ENCODE results near the gene CDIP1.

The CDIP1 gene

GRCh38 chr16:4556580-4556979 is 18.0 kb upstream of the CDIP1 start:
- Histone ChIP-seq H3K9me3 (ENCODE audit: insufficient read depth, low read length) (no peaks in the 10 kb centered on the region), H3K4me1 (ENCODE audit: insufficient read depth, insufficient read length) (peaks cover 8% of the 10 kb centered on the region), H3K27me3 (ENCODE audit: insufficient read depth, insufficient read length) (no peaks in the 10 kb centered on the region), H3K4me3 (ENCODE audit: insufficient read length, low read depth) (no peak overlapping the region), H3K36me3 (ENCODE audit: insufficient read depth, insufficient read length, low read length) (no peaks in the 10 kb centered on the region), H3K9ac (ENCODE audit: insufficient read length, low read depth) (peak overlapping the region; percentile 13)
- no peak for TF ChIP-seq ZNF274 (IDR thresholded peaks at IDR 0.05; ENCODE audit: low read depth, low read length)
- TF ChIP-seq YY1 (IDR thresholded peaks at IDR 0.05; ENCODE audit: insufficient read depth, insufficient read length): no peak
- no peak for TF ChIP-seq SUZ12 (IDR thresholded peaks at IDR 0.05; ENCODE audit: extremely low read depth, insufficient read depth, insufficient read length)
- DNase-seq (ENCODE audit: low read depth, low spot score): no peak

GRCh38 chr16:4556112-4556511 is 17.5 kb upstream of the CDIP1 start, which contains the start of gene C16orf96:
Gene C16orf96, plus strand, starts transcription at chr16:4556340. Its CDS starts 150 bp downstream, at chr16:4556490.
- Histone ChIP-seq H3K9me3 (ENCODE audit: insufficient read depth, low read length) (no peaks in the 10 kb centered on the region), H3K4me3 (ENCODE audit: insufficient read length, low read depth) (no peak within 1 kb of the TSS), H3K9ac (ENCODE audit: insufficient read length, low read depth) (peak within 1 kb of the TSS; percentile 13), H3K36me3 (ENCODE audit: insufficient read depth, insufficient read length, low read length) (no peaks in the 10 kb centered on the region), H3K27me3 (ENCODE audit: insufficient read depth, insufficient read length) (no peaks in the 10 kb centered on the region), H3K4me1 (ENCODE audit: insufficient read depth, insufficient read length) (peaks cover 4% of the 10 kb centered on the region)
- TF ChIP-seq YY1 (IDR thresholded peaks at IDR 0.05; ENCODE audit: insufficient read depth, insufficient read length): no peak
- TF ChIP-seq ZNF274 (IDR thresholded peaks at IDR 0.05; ENCODE audit: low read depth, low read length): no peak
- no peak for TF ChIP-seq SUZ12 (IDR thresholded peaks at IDR 0.05; ENCODE audit: extremely low read depth, insufficient read depth, insufficient read length)
- no peak for DNase-seq (ENCODE audit: low read depth, low spot score)

- Histone ChIP-seq H3K36me3 (ENCODE audit: insufficient read depth, insufficient read length, low read length) (no peaks in the 10 kb centered on the region), H3K9ac (ENCODE audit: insufficient read length, low read depth) (no peak overlapping the region), H3K4me3 (ENCODE audit: insufficient read length, low read depth) (no peak overlapping the region), H3K27me3 (ENCODE audit: insufficient read depth, insufficient read length) (no peaks in the 10 kb centered on the region), H3K9me3 (ENCODE audit: insufficient read depth, low read length) (no peaks in the 10 kb centered on the region), H3K4me1 (ENCODE audit: insufficient read depth, insufficient read length) (peaks cover 4% of the 10 kb centered on the region)
- DNase-seq (ENCODE audit: low read depth, low spot score): no peak
- TF ChIP-seq SUZ12 (IDR thresholded peaks at IDR 0.05; ENCODE audit: extremely low read depth, insufficient read depth, insufficient read length) (no peak), YY1 (IDR thresholded peaks at IDR 0.05; ENCODE audit: insufficient read depth, insufficient read length) (no peak), ZNF274 (IDR thresholded peaks at IDR 0.05; ENCODE audit: low read depth, low read length) (no peak)
Measured at GRCh38 chr16:4552541-4552940, 14.0 kb upstream of the CDIP1 start.

- no peaks in the 10 kb centered on the region for H3K9me3 ChIP-seq (ENCODE audit: insufficient read depth, low read length)
- no peak for DNase-seq (ENCODE audit: low read depth, low spot score)
- no peaks in the 10 kb centered on the region for H3K4me1 ChIP-seq (ENCODE audit: insufficient read depth, insufficient read length)
- no peak for TF ChIP-seq ZNF274 (IDR thresholded peaks at IDR 0.05; ENCODE audit: low read depth, low read length)
- no peak for TF ChIP-seq SUZ12 (IDR thresholded peaks at IDR 0.05; ENCODE audit: extremely low read depth, insufficient read depth, insufficient read length)
- TF ChIP-seq YY1 (IDR thresholded peaks at IDR 0.05; ENCODE audit: insufficient read depth, insufficient read length): no peak
- no peaks in the 10 kb centered on the region for H3K27me3 ChIP-seq (ENCODE audit: insufficient read depth, insufficient read length)
- no peaks in the 10 kb centered on the region for H3K36me3 ChIP-seq (ENCODE audit: insufficient read depth, insufficient read length, low read length)
- no peak overlapping the region for H3K4me3 ChIP-seq (ENCODE audit: insufficient read length, low read depth)
- H3K9ac ChIP-seq (ENCODE audit: insufficient read length, low read depth): no peak overlapping the region
Measured at GRCh38 chr16:4550591-4550990, 12.0 kb upstream of the CDIP1 start.

GRCh38 chr16:4548124-4548523 is 9.6 kb upstream of the CDIP1 start:
- DNase-seq (ENCODE audit: low read depth, low spot score): no peak
- TF ChIP-seq SUZ12 (IDR thresholded peaks at IDR 0.05; ENCODE audit: extremely low read depth, insufficient read depth, insufficient read length) (no peak), ZNF274 (IDR thresholded peaks at IDR 0.05; ENCODE audit: low read depth, low read length) (no peak), YY1 (IDR thresholded peaks at IDR 0.05; ENCODE audit: insufficient read depth, insufficient read length) (no peak)
- Histone ChIP-seq H3K9me3 (ENCODE audit: insufficient read depth, low read length) (no peaks in the 10 kb centered on the region), H3K4me3 (ENCODE audit: insufficient read length, low read depth) (no peak overlapping the region), H3K9ac (ENCODE audit: insufficient read length, low read depth) (no peak overlapping the region), H3K36me3 (ENCODE audit: insufficient read depth, insufficient read length, low read length) (no peaks in the 10 kb centered on the region), H3K27me3 (ENCODE audit: insufficient read depth, insufficient read length) (no peaks in the 10 kb centered on the region), H3K4me1 (ENCODE audit: insufficient read depth, insufficient read length) (no peaks in the 10 kb centered on the region)

- H3K4me1 ChIP-seq (ENCODE audit: insufficient read depth, insufficient read length): no peaks in the 10 kb centered on the region
- TF ChIP-seq SUZ12 (IDR thresholded peaks at IDR 0.05; ENCODE audit: extremely low read depth, insufficient read depth, insufficient read length) (no peak), ZNF274 (IDR thresholded peaks at IDR 0.05; ENCODE audit: low read depth, low read length) (no peak), YY1 (IDR thresholded peaks at IDR 0.05; ENCODE audit: insufficient read depth, insufficient read length) (no peak)
- no peaks in the 10 kb centered on the region for H3K36me3 ChIP-seq (ENCODE audit: insufficient read depth, insufficient read length, low read length)
- peaks cover 10% of the 10 kb centered on the region for H3K9me3 ChIP-seq (ENCODE audit: insufficient read depth, low read length)
- no peak for DNase-seq (ENCODE audit: low read depth, low spot score)
- H3K9ac ChIP-seq (ENCODE audit: insufficient read length, low read depth): no peak overlapping the region
- H3K4me3 ChIP-seq (ENCODE audit: insufficient read length, low read depth): no peak overlapping the region
- peaks cover 2% of the 10 kb centered on the region for H3K27me3 ChIP-seq (ENCODE audit: insufficient read depth, insufficient read length)
Measured at GRCh38 chr16:4544473-4544872, 5.9 kb upstream of the CDIP1 start.

- H3K36me3 ChIP-seq (ENCODE audit: insufficient read depth, insufficient read length, low read length): peaks cover 18% of the 10 kb centered on the region
- peaks cover 17% of the 10 kb centered on the region for H3K9me3 ChIP-seq (ENCODE audit: insufficient read depth, low read length)
- peaks cover 10% of the 10 kb centered on the region for H3K27me3 ChIP-seq (ENCODE audit: insufficient read depth, insufficient read length)
- TF ChIP-seq ZNF274 (IDR thresholded peaks at IDR 0.05; ENCODE audit: low read depth, low read length): no peak
- TF ChIP-seq SUZ12 (IDR thresholded peaks at IDR 0.05; ENCODE audit: extremely low read depth, insufficient read depth, insufficient read length): no peak
- no peak for TF ChIP-seq YY1 (IDR thresholded peaks at IDR 0.05; ENCODE audit: insufficient read depth, insufficient read length)
- H3K4me1 ChIP-seq (ENCODE audit: insufficient read depth, insufficient read length): peaks cover 7% of the 10 kb centered on the region
- DNase-seq (ENCODE audit: low read depth, low spot score): no peak
- H3K4me3 ChIP-seq (ENCODE audit: insufficient read length, low read depth): no peak overlapping the region
- H3K9ac ChIP-seq (ENCODE audit: insufficient read length, low read depth): no peak overlapping the region
Measured at GRCh38 chr16:4539716-4540284, 1.2 kb upstream of the CDIP1 start.
